ENCODE data around the gene ADAM15.

Gene ADAM15

GRCh38 chr1:155086856-155087535 is 35.9 kb downstream of the ADAM15 start:
- DNase-seq (ENCODE audit: low spot score), result no peak

- peak; percentile 85 for DNase-seq (ENCODE audit: low spot score)
Observed at GRCh38 chr1:155091071-155092051, 40.2 kb downstream of the ADAM15 start.

DNA sequence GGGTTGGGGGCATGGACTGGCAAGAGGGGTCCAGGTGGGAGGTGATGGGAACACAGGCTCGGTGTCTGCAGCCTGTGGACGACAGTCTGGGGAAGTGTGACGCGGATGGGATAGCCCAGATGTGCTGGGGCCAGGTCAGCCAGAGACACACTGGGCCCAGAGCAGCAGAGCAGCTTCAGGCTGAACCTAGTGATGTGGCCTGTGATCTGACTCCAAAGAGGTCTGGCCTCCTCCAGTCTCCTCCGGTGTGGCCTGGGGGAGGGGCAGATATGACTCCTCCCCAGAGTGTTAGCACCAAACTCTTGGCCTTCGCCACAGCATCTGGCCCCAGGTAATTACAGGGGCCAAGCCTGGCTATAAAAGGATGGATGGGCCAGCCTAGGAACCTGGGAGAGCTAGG is 41.0 kb downstream of the ADAM15 start:
- no peak for DNase-seq (ENCODE audit: low spot score)

GRCh38 chr1:155092641-155093040 is 41.5 kb downstream of the ADAM15 start:
- DNase-seq (ENCODE audit: low spot score), result no peak

- DNase-seq (ENCODE audit: low spot score), result no peak
Observed at GRCh38 chr1:155093911-155094621, 43.0 kb downstream of the ADAM15 start.

GRCh38 chr1:155094622-155094948 is 43.5 kb downstream of the ADAM15 start:
- no peak for DNase-seq (ENCODE audit: low spot score)

GRCh38 chr1:155099331-155099730 is 48.2 kb downstream of the ADAM15 start:
- no peak for DNase-seq (ENCODE audit: low spot score)

DNA sequence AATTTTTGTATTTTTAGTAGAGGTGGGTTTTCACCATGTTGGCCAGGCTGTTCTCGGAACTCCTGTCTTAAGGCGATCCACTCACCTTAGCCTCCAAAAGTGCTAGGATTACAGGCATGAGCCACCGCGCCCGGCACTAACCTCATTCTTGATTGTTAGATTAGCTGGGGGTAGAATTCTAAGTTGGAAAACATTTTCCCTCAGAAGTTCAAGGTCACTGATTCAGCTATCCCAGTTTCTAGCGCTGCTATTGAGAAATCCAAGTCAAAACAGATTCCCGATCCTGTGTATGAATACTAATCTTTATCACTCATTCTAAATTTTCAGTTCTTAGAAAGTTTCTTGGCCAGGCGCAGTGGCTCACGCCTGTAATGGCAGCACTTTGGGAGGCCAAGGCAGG is 52.2 kb downstream of the ADAM15 start:
- no peak for DNase-seq (ENCODE audit: low spot score)

DNA sequence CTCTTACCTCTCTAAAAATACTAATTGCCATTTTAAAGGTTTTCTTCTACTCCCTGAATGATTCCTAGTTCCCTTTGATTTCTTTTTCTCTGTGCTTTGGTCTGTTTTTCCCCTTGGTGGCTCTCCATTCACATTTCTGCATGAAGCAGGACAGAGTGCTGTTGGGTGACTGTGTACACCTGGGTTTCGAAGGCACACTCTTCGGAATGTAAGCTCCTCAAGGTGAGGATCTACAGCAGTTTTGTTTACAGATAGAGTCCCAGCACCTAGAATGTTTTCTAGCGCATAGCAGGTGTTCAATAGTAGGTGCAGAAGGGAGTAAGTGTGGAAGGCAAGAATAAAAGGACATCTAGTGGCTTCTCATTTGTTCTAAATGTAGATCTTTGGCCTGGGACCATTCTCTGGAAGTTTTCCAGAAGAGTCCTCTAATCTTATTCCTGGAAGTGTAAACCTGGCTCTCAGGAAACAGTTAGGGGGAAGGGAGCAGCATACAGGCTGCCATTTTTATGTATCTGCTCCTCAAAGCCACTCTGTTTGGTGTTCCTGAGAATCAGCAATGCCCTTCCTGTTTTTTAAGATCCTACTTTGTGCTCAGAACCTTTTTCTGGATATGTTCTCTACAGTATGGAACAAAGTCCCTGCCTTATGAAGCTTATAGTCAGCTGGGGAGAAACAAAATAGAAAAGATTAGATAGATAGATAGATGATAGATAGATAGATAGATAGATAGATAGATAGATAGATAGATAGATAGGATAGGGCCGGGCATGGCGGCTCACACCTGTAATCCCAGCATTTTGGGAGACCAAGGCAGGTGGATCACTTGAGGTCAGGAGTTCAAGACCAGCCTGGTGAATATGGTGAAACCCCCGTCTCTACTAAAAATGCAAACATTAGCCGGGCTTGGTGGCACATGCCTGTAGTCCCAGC is 53.8 kb downstream of the ADAM15 start:
- DNase-seq (ENCODE audit: low spot score), result no peak

DNA sequence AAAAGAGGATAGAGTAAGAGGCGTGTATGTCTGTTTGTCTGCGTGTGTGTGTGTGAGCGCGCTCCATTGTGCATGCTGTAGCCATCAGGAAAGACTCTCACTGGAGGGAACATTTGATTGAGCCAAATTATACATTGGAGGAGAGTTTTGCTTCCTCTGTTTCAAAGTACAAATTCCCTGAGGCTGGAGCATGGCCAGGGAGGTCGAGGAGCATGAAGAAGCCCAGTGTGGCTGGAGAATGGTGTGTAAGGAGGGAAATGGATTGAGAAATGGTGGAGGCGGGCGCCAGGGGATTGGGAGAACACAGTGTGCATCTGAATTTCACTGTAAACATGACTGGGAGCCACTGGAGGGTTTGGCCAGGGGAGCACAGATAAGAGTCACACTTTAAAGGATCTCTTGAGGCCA is 54.5 kb downstream of the ADAM15 start:
- no peak for DNase-seq (ENCODE audit: low spot score)

DNA sequence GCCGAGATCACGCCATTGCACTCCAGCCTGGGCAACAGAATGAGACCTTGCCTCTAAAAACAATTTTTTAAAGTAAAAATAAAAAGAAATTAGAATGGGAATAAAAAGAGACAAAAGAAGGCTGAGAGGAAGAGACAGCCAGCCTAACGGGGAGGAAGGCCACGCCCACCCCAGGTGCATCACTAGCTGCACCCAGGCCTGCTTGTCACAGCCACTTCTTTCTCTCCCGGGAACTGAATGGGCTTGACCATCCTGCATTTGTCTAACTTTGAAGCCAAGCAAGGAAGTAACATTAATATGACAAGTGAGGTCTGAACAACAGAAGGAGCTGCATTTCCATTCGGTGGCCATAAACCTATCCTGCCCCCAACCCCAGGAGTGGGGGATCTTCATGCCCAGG is 55.7 kb downstream of the ADAM15 start:
- DNase-seq (ENCODE audit: low spot score), result no peak

- DNase-seq (ENCODE audit: low spot score), result no peak
Observed at GRCh38 chr1:155107309-155108264, 56.5 kb downstream of the ADAM15 start.

GRCh38 chr1:155108296-155108695 is 57.2 kb downstream of the ADAM15 start:
- DNase-seq (ENCODE audit: low spot score), result no peak

DNA sequence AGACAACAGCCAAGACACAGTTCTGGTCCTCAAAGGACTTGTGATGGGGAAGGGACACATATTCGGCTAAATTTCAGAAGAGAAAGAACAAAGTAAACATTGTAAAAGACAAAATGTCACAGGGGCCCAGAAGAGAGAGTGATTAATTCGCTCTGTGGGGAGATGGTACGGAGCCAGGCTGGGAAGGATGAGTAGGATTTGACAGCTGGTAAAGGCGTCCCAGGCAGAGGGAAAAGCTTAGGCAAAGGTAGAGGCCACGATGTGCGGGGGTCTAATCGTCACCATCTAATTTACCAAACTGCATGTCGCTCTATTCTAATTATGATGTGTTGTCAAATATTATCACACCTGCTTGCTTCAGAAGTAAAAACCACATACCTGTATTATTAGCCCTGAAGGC is 59.3 kb downstream of the ADAM15 start:
- DNase-seq (ENCODE audit: low spot score), result no peak

DNA sequence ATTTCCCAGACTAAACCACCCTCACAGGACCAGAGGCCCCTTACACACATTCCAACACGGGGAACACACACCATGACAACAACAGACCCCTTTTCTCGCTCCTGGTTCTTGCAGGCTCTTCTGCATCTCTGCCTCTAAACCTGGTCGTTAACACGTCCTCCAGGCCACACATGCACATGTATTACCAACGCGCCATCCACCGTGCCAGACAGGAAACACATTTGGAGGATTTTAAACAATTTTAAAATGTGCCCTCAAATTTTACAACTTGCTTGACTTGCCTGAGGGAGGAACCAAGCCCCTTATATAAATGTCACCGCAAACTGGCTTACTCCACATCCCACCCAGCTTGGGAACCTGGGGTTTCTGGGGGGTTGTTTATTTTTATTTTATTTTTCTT is 59.7 kb downstream of the ADAM15 start:
- no peak for DNase-seq (ENCODE audit: low spot score)
